Measurements from ENCODE around the gene PRKAG1. TPM values are rescaled to one million over a fixed set of nuclear protein-coding genes. Genes with fewer than 3 reads are reported as not detected.
A peak's percentile ranks its signal among the peaks of the same experiment; 100 is the strongest.

The PRKAG1 gene
- polyA plus RNA-seq (2012; ENCODE audit: insufficient read length, low read depth): 49.7 TPM

GRCh38 chr12:49018261-49019119 lies at the start of gene PRKAG1:
PRKAG1 (minus strand) TSS chr12:49018776; CDS start chr12:49018740, 36 bp downstream.
- peak; percentile 85 for TF ChIP-seq FOXP2 (optimal IDR thresholded peaks at IDR 0.05; ENCODE audit: borderline replicate concordance, extremely low read depth, extremely low read length, insufficient read depth)
- peak; percentile 85 for TF ChIP-seq TAF1 (IDR thresholded peaks at IDR 0.05; ENCODE audit: borderline replicate concordance, insufficient read depth, low read length)
- 0 out of 4 replicates have a peak, but pooled peaks have one; percentile 32 to 42 for TF ChIP-seq REST (IDR thresholded peaks at IDR 0.05; ENCODE audit: insufficient read depth in 1 of 2, low read depth in 2 of 2, low read length in 2 of 2)
- TF ChIP-seq SIN3A (IDR thresholded peaks at IDR 0.05; ENCODE audit: borderline replicate concordance, insufficient read depth, low read length): peak; percentile 47; the same call in 1 of the 2 replicates
- TF ChIP-seq POLR2AphosphoS5 (IDR thresholded peaks at IDR 0.05; ENCODE audit: low read depth, low read length): peak; percentile 91

GRCh38 chr12:49066120-49066519 lies 47.5 kb upstream of the PRKAG1 start:
- TF ChIP-seq SIN3A (IDR thresholded peaks at IDR 0.05; ENCODE audit: borderline replicate concordance, insufficient read depth, low read length) (no peak), REST (IDR thresholded peaks at IDR 0.05; ENCODE audit: insufficient read depth in 1 of 2, low read depth in 2 of 2, low read length in 2 of 2) (no peak)

GRCh38 chr12:49064767-49065152 lies 46.2 kb upstream of the PRKAG1 start:
- TF ChIP-seq POLR2AphosphoS5 (IDR thresholded peaks at IDR 0.05; ENCODE audit: low read depth, low read length): no peak
- no peak for TF ChIP-seq FOXP2 (optimal IDR thresholded peaks at IDR 0.05; ENCODE audit: borderline replicate concordance, extremely low read depth, extremely low read length, insufficient read depth)
- TF ChIP-seq SIN3A (IDR thresholded peaks at IDR 0.05; ENCODE audit: borderline replicate concordance, insufficient read depth, low read length): no peak
- TF ChIP-seq TAF1 (IDR thresholded peaks at IDR 0.05; ENCODE audit: borderline replicate concordance, insufficient read depth, low read length): no peak
- no peak for TF ChIP-seq REST (IDR thresholded peaks at IDR 0.05; ENCODE audit: insufficient read depth in 1 of 2, low read depth in 2 of 2, low read length in 2 of 2)

GRCh38 chr12:49061157-49061650 lies 42.6 kb upstream of the PRKAG1 start:
- no peak; the same call in 1 of the 2 replicates for TF ChIP-seq POLR2AphosphoS5 (IDR thresholded peaks at IDR 0.05; ENCODE audit: low read depth, low read length)
- TF ChIP-seq SIN3A (IDR thresholded peaks at IDR 0.05; ENCODE audit: borderline replicate concordance, insufficient read depth, low read length): 0 out of 2 replicates have a peak, but pooled peaks have one; percentile 42
- no peak for TF ChIP-seq REST (IDR thresholded peaks at IDR 0.05; ENCODE audit: insufficient read depth in 1 of 2, low read depth in 2 of 2, low read length in 2 of 2)
- TF ChIP-seq FOXP2 (optimal IDR thresholded peaks at IDR 0.05; ENCODE audit: borderline replicate concordance, extremely low read depth, extremely low read length, insufficient read depth): no peak
